Osteoblast (primary cell): ENCODE data around the gene PPIL4. TPM values are rescaled to one million over a fixed set of nuclear protein-coding genes. Genes with fewer than 3 reads are reported as not detected.
"Not testable (repeated sequence)": the region's sequence is repeated elsewhere in the genome, so short reads cannot be mapped to it uniquely, and the experiment has no call there.

Source experiments
- DNase-seq: peaks from one replicate; pipeline ENCODE4 v3.0.0; 2011; ENCODE audit warnings: low spot score, mixed read lengths; ENCODE audit not compliant: insufficient read length; ENCODE audit errors: missing footprints
- H2AFZ ChIP-seq: 2 replicates; pipeline ENCODE4 v1.6.0; 2011; ENCODE audit warnings: mild to moderate bottlenecking, low read length
- H3K27ac ChIP-seq: 2 replicates; pipeline ENCODE4 v1.5.1; 2011; ENCODE audit warnings: mild to moderate bottlenecking, low read depth, low read length, moderate library complexity
- H3K27me3 ChIP-seq: 2 replicates; pipeline ENCODE4 v1.6.0; 2012; ENCODE audit warnings: mild to moderate bottlenecking, control low read depth, inconsistent platforms, low read length, moderate library complexity; ENCODE audit not compliant: insufficient read depth
- H3K36me3 ChIP-seq: 2 replicates; pipeline ENCODE4 v1.5.1; 2011; ENCODE audit warnings: mild to moderate bottlenecking, low read length, control low read depth, moderate library complexity; ENCODE audit not compliant: insufficient read depth
- H3K4me1 ChIP-seq: 2 replicates; pipeline ENCODE4 v1.5.1; 2011; ENCODE audit warnings: mild to moderate bottlenecking, low read length, control low read depth, moderate library complexity; ENCODE audit not compliant: insufficient read depth
- H3K4me2 ChIP-seq: 2 replicates; pipeline ENCODE4 v1.6.0; 2011; ENCODE audit warnings: mild to moderate bottlenecking, low read length; ENCODE audit not compliant: insufficient read depth
- H3K4me3 ChIP-seq: fragments of 200-600 bp; sonication (generic); 3 replicates; pipeline ENCODE4 v1.5.1; 2012; ENCODE audit warnings: mild to moderate bottlenecking, low read length, inconsistent platforms; ENCODE audit not compliant: insufficient read depth
- H3K79me2 ChIP-seq: 2 replicates; pipeline ENCODE4 v1.6.0; 2012; ENCODE audit warnings: mild to moderate bottlenecking, low read length, control low read depth, inconsistent platforms; ENCODE audit not compliant: insufficient read depth
- H3K9me3 ChIP-seq: 2 replicates; pipeline ENCODE4 v1.5.1; 2011; ENCODE audit warnings: low read depth, low read length, control low read depth
- H4K20me1 ChIP-seq: 2 replicates; pipeline ENCODE4 v1.6.0; 2012; ENCODE audit warnings: mild to moderate bottlenecking, low read length, control low read depth; ENCODE audit not compliant: insufficient read depth
- CTCF ChIP-seq: IDR thresholded peaks from 2 replicates; pipeline ENCODE4 v1.5.1; 2011; ENCODE audit warnings: mild to moderate bottlenecking, low read depth, low read length, moderate library complexity; ENCODE audit errors: extremely low read depth
- total RNA-seq: library from RNA; depleted of rRNA; stranded (reverse); fragments of >200 nt; gene quantifications from 2 replicates; pipeline ENCODE4 v1.2.3, GENCODE V29; 2012

The PPIL4 gene
- total RNA-seq, 1 donor = 33.3 TPM

- Histone ChIP-seq H3K27ac (no peak overlapping the region), H3K36me3 (no peaks in the 10 kb centered on the region), H4K20me1 (peaks cover 2% of the 10 kb centered on the region), H3K4me2 (no peak overlapping the region), H3K4me3 (no peak overlapping the region), H2AFZ (no peak overlapping the region), H3K9me3 (no peaks in the 10 kb centered on the region), H3K4me1 (peaks cover 10% of the 10 kb centered on the region), H3K79me2 (no peaks in the 10 kb centered on the region), H3K27me3 (peaks cover 4% of the 10 kb centered on the region)
- DNase-seq = no peak
- TF ChIP-seq CTCF = no peak
These were observed 77.7 kb downstream of the PPIL4 start for GRCh38 chr6:149468179-149468578.

- Histone ChIP-seq H3K27me3 (peaks cover 4% of the 10 kb centered on the region), H3K4me3 (no peak overlapping the region), H3K79me2 (no peaks in the 10 kb centered on the region), H2AFZ (no peak overlapping the region), H3K4me2 (no peak overlapping the region), H3K36me3 (no peaks in the 10 kb centered on the region), H4K20me1 (peaks cover 2% of the 10 kb centered on the region), H3K27ac (no peak overlapping the region), H3K4me1 (peaks cover 10% of the 10 kb centered on the region), H3K9me3 (no peaks in the 10 kb centered on the region)
- TF ChIP-seq CTCF = no peak
- no peak for DNase-seq
These were observed 78.6 kb downstream of the PPIL4 start for GRCh38 chr6:149467265-149467664.

GRCh38 chr6:149464411-149464810, 81.4 kb downstream of the PPIL4 start:
- Histone ChIP-seq H3K27ac (no peak overlapping the region), H3K4me3 (no peak overlapping the region), H3K27me3 (no peaks in the 10 kb centered on the region), H3K4me1 (peaks cover 18% of the 10 kb centered on the region), H3K36me3 (no peaks in the 10 kb centered on the region), H3K9me3 (no peaks in the 10 kb centered on the region), H3K79me2 (no peaks in the 10 kb centered on the region), H3K4me2 (no peak overlapping the region), H4K20me1 (peaks cover 2% of the 10 kb centered on the region), H2AFZ (no peak overlapping the region)
- no peak for TF ChIP-seq CTCF
- DNase-seq = no peak

- Histone ChIP-seq H3K4me2 (no peak overlapping the region), H3K9me3 (no peaks in the 10 kb centered on the region)
- peak; percentile 76 for DNase-seq
These were observed 82.1 kb downstream of the PPIL4 start for GRCh38 chr6:149463781-149464180.

GRCh38 chr6:149462712-149463111, 83.1 kb downstream of the PPIL4 start:
- not testable (repeated sequence) for H3K4me2 ChIP-seq, H3K79me2 ChIP-seq, H4K20me1 ChIP-seq, H3K4me3 ChIP-seq, H3K9me3 ChIP-seq, H2AFZ ChIP-seq, H3K27ac ChIP-seq, H3K27me3 ChIP-seq, DNase-seq, H3K36me3 ChIP-seq
- peaks cover 18% of the 10 kb centered on the region for H3K4me1 ChIP-seq

More at GRCh38 chr6:149463781-149464180, 82.1 kb downstream of the PPIL4 start:
- Histone ChIP-seq H3K79me2 (no peaks in the 10 kb centered on the region), H2AFZ (no peak overlapping the region), H3K27me3 (no peaks in the 10 kb centered on the region), H3K4me3 (no peak overlapping the region), H3K36me3 (no peaks in the 10 kb centered on the region), H3K4me1 (peaks cover 18% of the 10 kb centered on the region), H4K20me1 (peaks cover 2% of the 10 kb centered on the region), H3K27ac (no peak overlapping the region)
- no peak for TF ChIP-seq CTCF
